Uterus (tissue), 4 donors: ENCODE results near the gene ARHGAP27. TPM values are rescaled to one million over a fixed set of nuclear protein-coding genes. Genes with fewer than 3 reads are reported as not detected.

Experiments
- DNase-seq, 2 donors: peaks; one replicate each; pipeline ENCODE4 v3.0.0-alpha.2; 2019 to 2020
- H3K27ac ChIP-seq, 2 donors: fragments of 200-600 bp; sonication (generic); 1 replicate in 1 of 2; 2 replicates in 1 of 2; pipeline ENCODE4 v1.5.1; 2016 to 2018
- H3K27me3 ChIP-seq, 2 donors: fragments of 200-600 bp; sonication (generic); one replicate each; pipeline ENCODE4 v1.5.1; 2018 to 2019; ENCODE audit warnings: control low read depth in 1 of 2
- H3K36me3 ChIP-seq, 2 donors: fragments of 200-600 bp; sonication (generic); one replicate each; pipeline ENCODE4 v1.5.1; 2019; ENCODE audit warnings: control low read depth in 1 of 2
- H3K4me1 ChIP-seq, 2 donors: fragments of 200-600 bp; sonication (generic); one replicate each; pipeline ENCODE4 v1.5.1; 2018 to 2019; ENCODE audit warnings: control low read depth in 1 of 2
- H3K4me3 ChIP-seq, 2 donors: fragments of 200-600 bp; sonication (generic); 1 replicate in 1 of 2; 2 replicates in 1 of 2; pipeline ENCODE4 v1.5.1; 2018 to 2019; ENCODE audit warnings: mild to moderate bottlenecking in 1 of 2
- H3K9me3 ChIP-seq, 2 donors: fragments of 200-600 bp; sonication (generic); one replicate each; pipeline ENCODE4 v1.5.1; 2019; ENCODE audit warnings: control low read depth in 1 of 2
- POLR2A ChIP-seq, 2 donors: fragments of 450-650 bp; IDR thresholded peaks; one replicate each; pipeline ENCODE4 v1.6.1; 2016; ENCODE audit warnings: antibody characterized with exemption in 2 of 2, mild to moderate bottlenecking in 1 of 2, moderate library complexity in 1 of 2
- intact Hi-C: fragments of 100-400 bp; cut with DNase I; formaldehyde crosslinking; loops from one replicate; pipeline ENCODE4 v1.15.1; 2023; ENCODE audit warnings: low total_unique reads
- total RNA-seq, 4 donors: library from RNA; depleted of rRNA in 3 of 4; stranded (reverse); fragments of >200 nt in 3 of 4; gene quantifications; one replicate each; pipeline versions ENCODE4 v1.1.0 to v1.2.4, GENCODE V29; 2014 to 2023
- TF ChIP-seq, protein P1 (sequence below), 4 experiments: fragments of 200-600 bp in 2 of 4; fragments of 450-650 bp in 2 of 4; sonication (generic) in 2 of 4; IDR thresholded peaks; one replicate each; pipeline ENCODE4 v1.5.1; 2016 to 2019; ENCODE audit warnings: antibody characterized with exemption in 4 of 4, mild to moderate bottlenecking in 2 of 4, moderate library complexity in 1 of 4
- donor health status: DM: yes; HTN: yes; CAD: no.

Gene ARHGAP27
- total RNA-seq, 4 donors from 2014 or later = 9.4 to 36.6 (median 16.0) TPM

DNA sequence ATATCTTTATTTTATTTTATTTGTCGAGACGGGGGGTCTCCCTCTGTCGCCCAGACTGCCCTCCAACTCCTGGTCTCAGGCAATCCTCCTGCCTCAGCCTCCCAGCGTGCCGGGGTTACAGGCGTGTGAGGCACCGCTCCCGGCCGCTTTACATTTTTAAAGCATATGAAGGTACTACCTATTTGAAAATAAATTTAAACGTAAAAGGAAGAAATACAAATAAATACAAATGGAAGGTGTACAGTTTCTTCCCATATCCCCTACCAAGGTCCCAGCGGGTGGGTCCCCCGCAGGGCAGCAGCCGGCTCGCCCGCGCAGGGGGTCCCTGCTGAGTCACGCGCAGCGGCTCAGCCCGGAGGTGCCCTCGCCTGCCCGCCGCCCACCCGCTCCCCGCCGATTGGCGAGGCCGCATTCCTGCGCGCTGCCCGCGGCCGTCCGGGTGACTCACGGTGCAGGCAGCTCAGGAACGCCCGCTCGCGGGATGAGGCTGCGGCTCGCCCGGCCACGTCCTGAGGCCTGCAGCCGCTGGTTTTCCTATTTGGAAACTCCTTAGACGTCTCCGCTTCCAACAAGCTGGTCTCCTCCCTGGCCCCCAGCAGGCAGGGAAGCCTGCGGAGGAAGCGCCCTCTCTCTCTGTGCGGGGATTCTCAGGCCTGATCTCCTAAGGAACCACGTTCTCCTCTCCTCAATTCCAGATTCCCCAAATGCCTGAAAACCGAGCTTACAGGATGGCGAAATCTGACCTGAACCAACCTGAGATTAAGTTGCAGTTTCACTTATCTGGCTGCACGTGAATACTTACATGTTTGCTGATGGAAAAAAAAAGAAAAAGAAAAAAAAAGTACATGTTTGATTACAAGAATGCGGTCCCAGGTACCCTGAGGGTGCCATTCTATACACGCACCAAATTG is 61.0 kb downstream of the ARHGAP27 start:
- TF ChIP-seq, protein P1, sequence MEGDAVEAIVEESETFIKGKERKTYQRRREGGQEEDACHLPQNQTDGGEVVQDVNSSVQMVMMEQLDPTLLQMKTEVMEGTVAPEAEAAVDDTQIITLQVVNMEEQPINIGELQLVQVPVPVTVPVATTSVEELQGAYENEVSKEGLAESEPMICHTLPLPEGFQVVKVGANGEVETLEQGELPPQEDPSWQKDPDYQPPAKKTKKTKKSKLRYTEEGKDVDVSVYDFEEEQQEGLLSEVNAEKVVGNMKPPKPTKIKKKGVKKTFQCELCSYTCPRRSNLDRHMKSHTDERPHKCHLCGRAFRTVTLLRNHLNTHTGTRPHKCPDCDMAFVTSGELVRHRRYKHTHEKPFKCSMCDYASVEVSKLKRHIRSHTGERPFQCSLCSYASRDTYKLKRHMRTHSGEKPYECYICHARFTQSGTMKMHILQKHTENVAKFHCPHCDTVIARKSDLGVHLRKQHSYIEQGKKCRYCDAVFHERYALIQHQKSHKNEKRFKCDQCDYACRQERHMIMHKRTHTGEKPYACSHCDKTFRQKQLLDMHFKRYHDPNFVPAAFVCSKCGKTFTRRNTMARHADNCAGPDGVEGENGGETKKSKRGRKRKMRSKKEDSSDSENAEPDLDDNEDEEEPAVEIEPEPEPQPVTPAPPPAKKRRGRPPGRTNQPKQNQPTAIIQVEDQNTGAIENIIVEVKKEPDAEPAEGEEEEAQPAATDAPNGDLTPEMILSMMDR (IDR thresholded peaks at IDR 0.05) = peak in 1 of 4 experiments; percentile 16
- TF ChIP-seq POLR2A (IDR thresholded peaks at IDR 0.05) = peak in 1 of 2 donors; percentile 8
- H3K27ac ChIP-seq = peak overlapping the region; percentile 70 to 73
- no peaks in the 10 kb centered on the region for H3K27me3 ChIP-seq
- peaks cover 0 to 7% of the 10 kb centered on the region in 2 donors for H3K4me1 ChIP-seq
- intact Hi-C loops = no loop called here
- H3K9me3 ChIP-seq = no peaks in the 10 kb centered on the region
- H3K4me3 ChIP-seq = peak overlapping the region in 1 of 2 donors; percentile 23
- H3K36me3 ChIP-seq = no peaks in the 10 kb centered on the region
- DNase-seq = peak; percentile 69 to 79

DNA sequence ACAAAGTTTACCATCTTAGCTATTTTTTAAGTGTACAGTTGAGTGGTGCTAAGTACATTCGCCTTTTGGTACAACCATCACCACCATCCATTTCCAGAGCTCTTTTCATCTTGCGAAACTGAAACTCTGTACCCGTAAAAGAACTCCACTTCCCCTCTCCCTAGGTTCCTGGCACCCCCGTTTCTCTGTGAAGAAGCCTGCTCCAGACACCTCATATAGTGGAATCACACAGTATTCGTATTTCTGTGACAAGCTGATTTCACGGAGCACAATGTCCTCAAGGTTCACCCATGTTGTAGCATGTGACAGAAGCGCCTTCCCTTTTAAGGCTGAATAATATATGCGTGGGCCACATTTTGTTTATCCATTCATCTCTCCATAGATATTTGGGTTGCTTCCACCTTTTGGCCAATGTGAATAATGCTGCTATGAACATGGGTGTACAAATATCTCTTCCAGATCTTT is 61.7 kb downstream of the ARHGAP27 start:
- H3K9me3 ChIP-seq = no peaks in the 10 kb centered on the region
- TF ChIP-seq, protein P1 (IDR thresholded peaks at IDR 0.05) = no peak
- TF ChIP-seq POLR2A (IDR thresholded peaks at IDR 0.05) = no peak
- intact Hi-C loops = no loop called here
- peak overlapping the region; percentile 70 to 73 for H3K27ac ChIP-seq
- DNase-seq = no peak
- H3K27me3 ChIP-seq = no peaks in the 10 kb centered on the region
- no peak overlapping the region for H3K4me3 ChIP-seq
- peaks cover 0 to 7% of the 10 kb centered on the region in 2 donors for H3K4me1 ChIP-seq
- H3K36me3 ChIP-seq = no peaks in the 10 kb centered on the region

DNA sequence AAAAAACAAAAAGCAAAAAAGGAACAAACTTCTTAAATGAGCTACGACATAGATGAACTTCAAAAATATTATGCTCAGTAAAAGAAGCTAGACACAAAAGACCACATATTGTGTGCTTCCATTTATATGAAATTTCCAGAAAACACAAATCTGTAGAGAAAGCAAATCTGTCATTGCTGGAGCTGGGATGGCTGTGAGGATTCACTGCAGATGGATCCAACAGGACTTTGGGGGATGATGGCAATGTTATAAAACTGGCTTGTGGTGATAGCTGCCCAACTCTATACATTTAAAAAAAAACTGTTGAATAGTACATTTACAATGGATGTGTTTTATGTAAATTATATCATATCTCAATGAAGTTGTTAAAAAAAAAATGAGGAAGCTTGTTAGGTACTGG is 63.2 kb downstream of the ARHGAP27 start:
- intact Hi-C loops = no loop called here
- TF ChIP-seq, protein P1 (IDR thresholded peaks at IDR 0.05) = no peak
- no peak for TF ChIP-seq POLR2A (IDR thresholded peaks at IDR 0.05)
- no peaks in the 10 kb centered on the region for H3K9me3 ChIP-seq
- H3K4me1 ChIP-seq = peaks cover 0 to 7% of the 10 kb centered on the region in 2 donors
- H3K27ac ChIP-seq = no peak overlapping the region
- DNase-seq = no peak
- no peaks in the 10 kb centered on the region for H3K36me3 ChIP-seq
- no peak overlapping the region for H3K4me3 ChIP-seq
- H3K27me3 ChIP-seq = no peaks in the 10 kb centered on the region

GRCh38 chr17:45368651-45369050 is 64.0 kb downstream of the ARHGAP27 start:
- no peak for DNase-seq
- Histone ChIP-seq H3K27me3 (no peaks in the 10 kb centered on the region), H3K4me3 (no peak overlapping the region), H3K27ac (no peak overlapping the region), H3K36me3 (no peaks in the 10 kb centered on the region), H3K9me3 (no peaks in the 10 kb centered on the region), H3K4me1 (peaks cover 0 to 7% of the 10 kb centered on the region in 2 donors)
- intact Hi-C loops = no loop called here
- TF ChIP-seq, protein P1 (IDR thresholded peaks at IDR 0.05) = no peak
- no peak for TF ChIP-seq POLR2A (IDR thresholded peaks at IDR 0.05)

- Histone ChIP-seq H3K36me3 (no peaks in the 10 kb centered on the region), H3K4me1 (peaks cover 0 to 2% of the 10 kb centered on the region in 2 donors), H3K9me3 (no peaks in the 10 kb centered on the region), H3K4me3 (no peak overlapping the region), H3K27me3 (no peaks in the 10 kb centered on the region), H3K27ac (no peak overlapping the region)
- TF ChIP-seq, protein P1 (IDR thresholded peaks at IDR 0.05) = no peak
- no peak for TF ChIP-seq POLR2A (IDR thresholded peaks at IDR 0.05)
- no peak for DNase-seq
- intact Hi-C loops = no loop called here
These were observed 65.5 kb downstream of the ARHGAP27 start for GRCh38 chr17:45367216-45367615.
